Measurements from ENCODE around the gene NAV3.

The NAV3 gene

GRCh38 chr12:77830583-77831351, at the start of gene NAV3:
NAV3 (plus strand) TSS chr12:77830894; CDS start chr12:77831462, 568 bp downstream.
- no peak for DNase-seq

DNA sequence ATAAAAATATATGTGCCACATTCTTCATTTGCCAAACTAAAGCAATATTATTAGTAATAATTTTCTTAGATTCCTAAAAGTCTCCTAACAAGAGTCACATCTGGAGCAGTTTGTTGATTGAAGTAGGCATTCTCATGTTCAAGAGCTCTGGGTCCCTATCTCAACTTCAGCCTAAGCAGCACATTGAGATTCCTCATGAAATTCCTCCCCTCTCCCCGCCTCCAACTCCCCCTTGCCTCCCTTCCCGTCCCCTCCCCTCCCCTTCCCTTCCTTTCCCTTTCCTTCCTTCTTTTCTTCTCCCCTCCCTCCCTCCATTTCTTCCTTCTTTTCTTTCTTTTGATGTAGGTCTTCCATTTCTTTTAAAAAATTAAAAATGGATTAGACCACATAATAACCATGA, 48.7 kb upstream of the NAV3 start:
- DNase-seq: no peak

- no peak for DNase-seq
These were observed 47.9 kb upstream of the NAV3 start for GRCh38 chr12:77782766-77783165.

DNA sequence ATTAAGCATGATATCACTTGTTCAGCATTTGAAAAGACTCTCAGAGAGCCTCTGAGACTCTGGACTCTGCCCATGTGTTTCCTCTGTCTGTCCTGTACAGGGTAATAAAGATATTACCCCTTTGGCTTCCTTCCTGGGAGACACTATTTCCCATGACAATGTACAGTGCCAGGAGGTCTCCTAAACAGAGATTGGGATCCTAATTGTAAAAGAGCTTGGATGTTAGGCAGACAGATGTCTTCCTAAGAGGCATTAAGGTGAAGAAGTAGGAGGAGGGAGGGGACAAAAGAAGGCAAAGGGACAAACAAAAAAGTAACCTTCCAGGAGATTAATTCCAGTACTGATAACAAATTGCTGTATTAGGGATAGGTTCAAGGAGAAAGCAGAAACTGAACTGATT, 45.5 kb upstream of the NAV3 start:
- DNase-seq: no peak

GRCh38 chr12:77786675-77787074, 44.0 kb upstream of the NAV3 start:
- DNase-seq: no peak

DNA sequence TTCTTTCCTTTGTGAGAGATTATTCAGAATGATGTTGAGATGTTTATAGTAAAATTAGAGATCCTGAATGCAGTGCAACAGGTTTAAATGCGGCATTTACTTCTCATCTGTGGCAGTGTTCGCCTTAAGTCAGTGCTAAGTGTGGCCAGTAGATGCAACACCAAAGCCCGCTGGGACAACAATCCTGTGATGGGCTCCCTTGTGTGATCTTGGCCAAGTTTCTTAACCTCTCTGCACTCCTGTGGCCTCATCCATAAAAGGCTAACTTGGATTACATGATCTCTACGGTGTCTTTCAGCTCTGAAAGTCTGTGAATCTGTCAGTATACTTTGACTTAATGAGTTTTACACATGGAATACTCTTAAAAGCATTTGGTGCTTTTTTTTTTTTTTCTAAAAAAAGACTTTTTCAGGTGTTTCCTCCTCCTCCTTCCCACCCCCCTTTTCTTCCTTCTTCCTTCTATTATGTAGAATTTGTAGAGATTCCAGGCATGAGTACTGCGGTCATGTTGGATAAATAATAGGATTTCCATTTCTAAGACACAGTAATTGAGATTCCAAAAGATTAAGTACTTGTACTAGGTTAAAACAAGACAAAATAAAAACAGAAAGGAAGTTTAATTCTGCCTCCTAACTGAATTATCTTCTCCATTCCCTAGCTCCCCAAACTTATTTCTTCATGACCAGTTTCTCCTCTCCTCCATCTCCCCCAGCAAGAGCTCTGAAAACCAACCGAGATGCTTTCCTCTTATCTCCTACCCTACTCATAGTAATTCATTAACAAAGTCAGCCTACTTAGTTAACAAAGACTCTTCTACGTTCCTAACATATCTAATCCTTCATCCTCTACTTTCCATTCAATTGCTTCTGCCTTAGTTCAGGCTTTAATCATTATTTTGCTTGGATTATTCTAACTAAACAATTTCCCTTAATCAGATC, 42.2 kb upstream of the NAV3 start:
- no peak for DNase-seq

DNA sequence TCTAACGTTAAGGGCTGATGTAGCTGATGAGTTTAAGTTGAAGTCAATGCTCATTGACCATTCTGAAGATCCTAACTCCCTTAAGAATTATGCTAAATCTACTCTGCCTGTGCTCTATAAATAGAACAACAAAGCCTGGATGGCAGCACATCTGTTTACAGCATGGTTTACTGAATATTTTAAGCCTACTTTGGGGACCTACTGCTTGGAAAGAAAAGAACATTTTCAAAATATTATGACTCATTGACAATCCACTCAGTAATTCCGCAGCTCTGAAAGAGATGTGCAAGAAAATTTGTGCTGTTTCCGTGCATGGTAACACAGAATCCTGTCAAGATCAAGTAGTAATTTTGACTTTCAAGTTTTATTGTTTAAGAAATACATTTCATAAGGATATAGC, 35.0 kb upstream of the NAV3 start:
- no peak for DNase-seq

DNA sequence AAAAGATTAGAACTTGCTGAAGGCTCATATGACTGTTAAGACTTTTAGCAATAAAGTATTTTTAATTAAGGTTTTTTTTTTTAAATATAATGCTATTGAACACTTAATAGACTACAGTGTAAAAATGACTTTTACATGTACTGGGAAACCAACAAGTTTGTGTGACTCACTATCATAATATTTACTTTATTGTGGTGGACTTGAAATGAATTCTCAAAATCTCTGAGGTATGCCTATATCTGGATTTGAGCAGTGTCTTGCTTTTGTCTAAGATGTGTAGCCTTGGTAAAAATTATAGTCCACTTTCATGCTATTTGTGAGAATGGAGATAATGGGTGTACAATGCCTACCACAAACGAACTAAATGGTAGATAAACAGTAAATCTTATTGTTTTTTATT, 33.9 kb upstream of the NAV3 start:
- DNase-seq: no peak

DNA sequence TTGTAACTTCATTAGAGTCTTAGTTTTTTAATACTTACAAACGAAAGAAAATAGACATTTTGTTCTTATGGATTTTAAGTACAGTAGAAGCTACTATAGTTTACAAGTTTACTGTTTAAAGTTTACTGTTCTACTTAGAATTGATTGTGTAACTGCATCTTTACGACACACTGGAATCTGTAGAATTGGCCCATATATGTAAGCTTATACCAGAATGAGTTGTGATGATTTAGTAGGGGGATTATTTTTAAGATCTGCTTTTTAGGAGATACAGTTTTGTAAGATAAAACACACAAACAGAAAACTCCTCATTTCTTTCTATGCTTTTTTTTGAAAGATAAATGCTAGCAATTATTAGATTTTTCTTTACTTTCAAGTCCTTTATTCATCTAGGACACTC, 30.2 kb upstream of the NAV3 start:
- DNase-seq: no peak

- no peak for DNase-seq
These were observed 22.2 kb upstream of the NAV3 start for GRCh38 chr12:77808534-77808933.

DNA sequence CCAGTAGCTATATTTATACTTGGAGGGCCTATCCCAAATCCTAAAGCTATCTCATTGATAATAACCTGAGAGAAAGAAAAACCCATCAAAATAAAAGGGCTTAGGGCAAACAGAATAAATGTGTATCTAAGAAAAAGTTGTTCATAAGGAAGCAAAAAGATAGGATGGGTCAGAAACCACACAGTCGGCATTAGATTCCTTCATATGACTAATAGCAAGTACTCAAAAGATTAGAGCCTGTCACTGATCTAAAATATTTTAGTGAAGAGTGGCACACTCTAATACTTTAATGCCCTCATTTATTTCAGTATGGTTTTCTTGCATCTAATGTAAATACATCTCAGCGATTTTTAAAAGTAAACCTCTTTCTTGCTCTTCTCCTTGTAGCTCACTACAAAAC, 17.1 kb upstream of the NAV3 start:
- no peak for DNase-seq

- DNase-seq: no peak
These were observed 16.3 kb upstream of the NAV3 start for GRCh38 chr12:77814386-77814785.

DNA sequence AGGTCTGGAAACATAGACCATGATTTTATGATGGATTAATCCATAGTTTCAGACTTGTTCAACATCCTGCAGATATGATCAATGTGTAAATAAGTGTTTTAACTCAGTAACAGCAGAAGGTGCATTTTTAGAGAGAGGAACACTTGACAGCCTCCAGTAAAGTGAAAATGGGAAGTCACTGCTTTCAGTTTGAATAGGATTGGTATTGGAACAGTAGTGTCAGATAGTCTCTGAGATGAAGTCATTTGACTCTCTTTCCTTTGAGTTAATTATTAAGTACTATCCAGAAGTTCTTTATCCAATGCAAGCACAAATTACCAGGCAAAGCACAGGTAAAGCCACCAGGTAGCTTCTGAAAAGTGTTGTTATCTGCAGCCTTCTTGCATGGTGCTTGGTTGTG, 14.5 kb upstream of the NAV3 start:
- no peak for DNase-seq

- DNase-seq: no peak
These were observed 13.4 kb upstream of the NAV3 start for GRCh38 chr12:77817276-77817675.

GRCh38 chr12:77818351-77818750, 12.3 kb upstream of the NAV3 start:
- DNase-seq: no peak

GRCh38 chr12:77821699-77822203, 8.9 kb upstream of the NAV3 start:
- no peak for DNase-seq

- DNase-seq: no peak
These were observed 2.6 kb downstream of the NAV3 start for GRCh38 chr12:77833329-77833728.

GRCh38 chr12:77834618-77835017, 3.9 kb downstream of the NAV3 start:
- no peak for DNase-seq

GRCh38 chr12:77835969-77836368, 5.3 kb downstream of the NAV3 start:
- DNase-seq: no peak

GRCh38 chr12:77837876-77838291, 7.2 kb downstream of the NAV3 start:
- no peak for DNase-seq

DNA sequence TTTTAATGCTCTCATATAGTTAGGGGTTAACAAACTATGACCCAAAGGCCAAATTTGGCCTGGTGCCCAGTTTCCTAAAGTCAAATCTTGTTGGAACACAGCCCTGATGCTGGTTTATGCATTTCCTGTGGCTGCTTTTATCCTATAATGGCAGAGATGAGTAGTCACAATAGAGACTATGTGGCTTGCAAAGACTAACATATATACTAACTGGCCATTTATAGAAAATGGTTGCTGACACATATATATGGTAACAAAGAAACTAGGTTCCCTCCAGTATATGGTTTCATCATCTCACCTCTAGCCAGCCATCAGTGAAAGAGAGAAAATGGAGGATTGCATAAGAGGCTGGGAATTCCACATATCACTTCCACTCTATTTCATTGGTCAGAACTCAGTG, 10.8 kb downstream of the NAV3 start:
- DNase-seq: no peak

DNA sequence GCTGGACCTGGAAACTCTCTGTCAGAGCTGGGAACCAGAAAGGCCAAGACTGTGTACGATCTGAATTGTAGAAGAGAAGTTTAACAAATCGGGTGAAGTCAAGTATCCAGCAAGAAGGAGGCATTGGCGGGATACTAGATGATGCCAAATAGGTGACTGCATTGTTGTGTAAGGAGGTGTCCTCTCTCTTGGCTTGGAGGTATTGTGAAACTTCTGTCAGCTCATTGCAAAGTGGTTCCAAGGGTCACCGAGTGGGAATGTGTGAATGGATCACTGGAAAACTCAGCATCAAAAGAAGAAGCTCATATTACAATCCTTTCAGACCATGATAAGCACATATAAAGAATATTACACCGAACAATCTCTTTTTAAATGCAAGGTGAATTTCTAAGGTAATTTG, 11.7 kb downstream of the NAV3 start:
- no peak for DNase-seq

DNA sequence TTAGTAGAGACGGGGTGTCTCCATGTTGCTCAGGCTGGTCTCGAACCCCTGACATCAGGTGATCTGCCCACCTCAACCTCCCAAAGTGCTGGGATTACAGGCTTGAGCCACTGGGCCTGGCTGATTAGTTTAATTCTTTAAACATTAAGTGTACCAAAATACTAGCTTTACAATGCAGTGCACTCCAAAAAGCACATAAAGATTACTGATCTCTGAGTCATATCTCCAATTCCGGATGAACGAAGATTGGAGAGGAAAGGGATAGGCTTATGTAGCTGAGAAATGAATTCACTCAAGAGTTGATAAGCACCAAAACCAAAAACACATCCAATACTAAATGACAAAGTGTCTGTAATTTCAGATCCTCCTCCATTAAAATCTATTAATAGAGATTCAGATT, 15.1 kb downstream of the NAV3 start:
- DNase-seq: no peak

DNA sequence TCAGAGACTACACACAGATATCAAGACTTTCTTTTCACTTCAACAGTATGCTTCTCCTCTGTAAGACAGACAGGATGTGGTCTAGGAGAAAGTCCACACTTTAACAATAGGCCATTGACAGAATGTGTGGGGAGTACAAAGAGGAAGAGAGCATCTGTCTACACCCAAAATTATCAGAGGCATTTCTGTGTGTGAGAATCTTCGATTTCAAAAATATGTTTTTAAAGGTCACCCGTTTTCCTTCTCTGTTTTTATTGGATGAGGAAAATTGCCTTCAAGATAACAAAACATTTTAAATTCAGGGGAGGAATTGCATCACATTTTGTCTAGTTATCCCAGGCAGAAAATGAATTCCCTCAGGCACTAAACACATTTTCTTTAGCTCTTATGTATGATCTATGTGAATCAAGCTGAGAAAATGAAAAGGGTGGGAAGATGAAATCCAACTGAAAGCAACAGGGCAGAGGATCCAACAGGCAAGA, 16.4 kb downstream of the NAV3 start:
- DNase-seq: no peak
